Activated effector memory CD4-positive, alpha-beta T cell treated with anti-CD3 and anti-CD28 coated beads, Interleukin-2, amount 50 U/mL, for 16 hours (primary cell): ENCODE measurements around the gene MRPL34.

ENCODE experiments used
- DNase-seq: peaks from one replicate; pipeline ENCODE4 v3.0.0-alpha.2; 2020

Gene MRPL34

GRCh38 chr19:17311455-17312188, 6.0 kb downstream of the MRPL34 start:
- DNase-seq = no peak

GRCh38 chr19:17312189-17313113, 6.8 kb downstream of the MRPL34 start:
- no peak for DNase-seq

DNA sequence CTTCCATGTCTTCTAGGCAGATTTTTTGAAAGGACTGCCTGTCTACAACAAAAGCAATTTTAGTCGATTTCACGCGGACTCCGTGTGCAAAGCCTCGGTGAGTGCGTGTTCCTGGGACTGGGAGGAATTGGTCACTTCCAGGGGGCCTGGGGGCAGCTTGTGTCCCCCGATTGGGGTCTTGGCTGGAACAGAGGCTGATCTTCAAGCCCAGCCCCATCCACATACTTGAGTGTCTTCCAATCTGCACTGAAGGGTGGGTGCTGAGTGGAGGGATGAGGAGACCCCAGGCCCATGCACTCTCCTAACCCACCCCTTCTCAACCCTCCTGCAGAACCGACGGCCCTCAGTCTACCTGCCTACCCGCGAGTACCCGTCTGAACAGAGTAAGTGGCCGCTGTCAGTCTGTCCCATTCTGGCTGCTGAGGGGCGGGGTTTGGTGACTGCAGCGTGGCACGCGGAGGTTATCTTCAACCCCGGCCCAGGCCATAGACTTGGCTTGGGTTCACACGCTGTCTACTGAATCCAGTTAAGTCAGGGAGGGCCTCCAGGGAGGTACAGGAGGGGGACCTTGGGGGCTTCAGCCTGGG, 8.4 kb downstream of the MRPL34 start:
- DNase-seq = no peak

GRCh38 chr19:17318966-17319365, 13.3 kb downstream of the MRPL34 start:
- DNase-seq = no peak

DNA sequence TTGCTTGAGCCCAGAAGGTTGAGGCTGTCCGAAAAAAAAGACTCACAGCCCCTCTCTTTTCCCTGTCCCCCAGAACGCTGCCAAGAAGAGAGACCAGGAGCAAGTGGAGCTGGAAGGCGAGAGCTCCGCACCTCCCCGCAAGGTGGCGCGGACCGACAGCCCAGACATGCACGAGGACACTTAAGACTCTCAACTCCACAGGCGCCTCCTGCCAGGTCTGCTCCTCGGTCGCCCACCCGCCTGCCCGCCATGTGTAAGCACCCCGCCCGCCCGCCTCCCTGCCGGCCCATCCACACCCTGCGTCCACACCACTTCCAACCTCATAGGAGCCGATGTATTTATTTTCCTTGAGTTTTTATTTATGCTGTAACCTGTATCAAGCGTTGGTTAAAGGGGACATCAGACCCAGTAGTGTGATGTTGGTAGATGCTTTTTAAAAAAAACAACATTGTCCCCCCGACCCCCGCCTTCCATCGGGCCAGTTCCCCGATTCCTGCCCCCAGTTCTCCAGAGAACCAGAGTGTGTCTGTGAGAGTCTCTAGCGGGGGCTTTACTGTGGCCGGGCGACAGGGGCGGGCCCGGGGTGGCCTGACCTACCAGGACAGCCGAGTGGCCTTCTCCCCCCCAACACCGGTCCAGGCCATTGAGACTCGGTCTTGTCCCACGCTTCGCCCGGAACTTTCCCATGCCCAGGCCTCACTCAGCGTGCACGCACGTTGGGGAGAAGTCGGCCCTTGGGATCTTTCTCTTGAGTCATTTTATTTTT, 14.0 kb downstream of the MRPL34 start:
- no peak for DNase-seq

DNA sequence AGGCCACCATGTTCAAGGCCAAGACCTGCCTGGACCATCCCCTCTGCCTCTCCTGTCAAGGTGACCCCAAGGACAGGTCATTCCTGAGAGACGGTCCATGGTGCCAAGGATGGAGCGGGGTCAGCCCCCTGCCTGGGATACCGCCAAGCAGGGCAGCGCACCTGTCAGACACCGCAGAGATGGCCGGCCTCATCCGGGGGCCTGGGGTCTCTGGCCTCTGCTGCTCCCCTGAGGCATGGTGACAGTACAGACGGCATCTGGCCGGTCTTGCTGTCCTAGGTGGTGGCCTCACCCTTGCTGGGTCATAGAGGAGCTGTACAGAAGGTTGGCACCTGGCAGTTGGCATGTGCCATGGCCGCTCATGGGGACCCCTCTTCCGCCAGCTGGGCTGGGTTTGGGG, 14.8 kb downstream of the MRPL34 start:
- no peak for DNase-seq

DNA sequence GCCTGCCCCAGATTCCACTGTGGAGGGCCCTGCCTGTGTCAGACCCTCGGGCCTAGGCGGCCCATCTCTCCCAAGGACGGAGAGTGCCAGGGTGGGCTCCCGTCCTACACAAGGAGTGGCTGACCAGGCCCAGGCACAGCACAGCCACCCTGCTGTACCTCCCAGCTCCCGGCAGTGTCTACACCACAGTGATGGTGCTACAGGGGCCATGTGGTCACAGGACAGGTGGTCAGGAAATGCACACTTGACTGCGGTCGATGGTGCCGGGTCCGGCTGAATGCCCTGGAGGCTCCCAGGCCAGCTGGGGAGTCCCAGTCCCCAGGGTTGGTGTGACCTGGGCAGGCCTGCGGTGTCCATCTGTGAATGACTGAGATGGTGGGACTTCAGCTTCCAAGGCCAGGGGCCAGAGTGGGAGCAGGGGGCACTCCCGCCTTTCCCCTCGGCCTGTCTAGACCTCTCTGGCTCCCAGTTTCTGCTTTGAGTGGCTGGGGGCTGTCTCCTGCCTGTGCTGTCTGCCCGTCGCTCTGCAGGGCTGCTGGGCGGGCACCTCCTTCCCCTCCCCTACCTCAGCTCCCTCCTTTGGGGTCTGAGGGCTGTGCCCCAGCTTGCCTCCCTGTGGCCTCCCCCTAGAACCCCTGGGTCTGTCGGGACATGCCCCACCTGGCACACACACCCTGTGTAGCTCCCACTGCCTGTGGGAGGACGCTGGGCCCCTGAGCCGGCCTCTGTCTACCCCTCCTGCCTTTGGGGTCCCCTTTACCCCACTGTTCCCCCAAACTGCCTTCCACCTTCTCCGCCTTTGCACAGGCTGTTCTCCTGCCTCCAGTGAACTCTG, 16.2 kb downstream of the MRPL34 start:
- DNase-seq = no peak

- no peak for DNase-seq
Measured at GRCh38 chr19:17322854-17323253, 17.2 kb downstream of the MRPL34 start.

GRCh38 chr19:17323300-17323963, 17.8 kb downstream of the MRPL34 start:
- no peak for DNase-seq

GRCh38 chr19:17323964-17324332, 18.3 kb downstream of the MRPL34 start:
- no peak for DNase-seq

DNA sequence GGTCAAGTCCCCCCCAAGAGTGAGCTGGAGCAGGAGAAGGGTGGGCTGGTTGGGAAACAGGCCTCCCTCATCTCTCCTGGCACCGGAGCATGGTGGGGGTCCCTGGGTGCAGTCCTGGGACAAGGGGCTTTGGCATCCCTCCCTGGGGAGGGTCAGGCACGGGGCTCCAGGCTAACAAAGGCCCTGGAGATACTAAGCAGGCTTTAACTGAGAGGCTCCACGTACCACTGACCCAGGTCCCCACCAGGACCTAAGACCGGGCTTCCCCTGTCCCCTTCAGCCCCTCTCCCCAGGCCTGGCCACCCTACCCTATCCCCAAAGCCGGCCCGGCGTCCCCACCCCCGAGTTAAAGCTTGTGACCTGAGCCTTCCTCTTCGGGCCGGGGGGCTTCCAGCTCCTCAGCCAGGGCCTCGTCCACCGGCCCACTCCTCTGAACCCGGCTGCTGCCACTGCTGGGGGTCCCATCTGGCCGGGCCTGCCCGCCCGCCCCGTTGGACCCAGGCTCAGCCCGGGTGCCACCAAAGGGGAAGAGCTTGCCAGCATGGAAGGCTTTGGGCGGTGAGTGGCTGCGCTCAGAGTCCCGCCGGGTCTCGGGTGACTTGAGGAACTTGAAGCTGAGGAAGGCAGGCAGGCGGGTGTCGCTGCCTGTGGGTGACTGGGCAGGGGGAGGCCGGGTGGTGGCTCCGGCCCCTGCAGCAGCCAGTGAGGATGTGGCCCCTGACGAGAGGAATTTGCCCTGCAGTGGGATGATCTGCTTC, 18.9 kb downstream of the MRPL34 start:
- no peak for DNase-seq

DNA sequence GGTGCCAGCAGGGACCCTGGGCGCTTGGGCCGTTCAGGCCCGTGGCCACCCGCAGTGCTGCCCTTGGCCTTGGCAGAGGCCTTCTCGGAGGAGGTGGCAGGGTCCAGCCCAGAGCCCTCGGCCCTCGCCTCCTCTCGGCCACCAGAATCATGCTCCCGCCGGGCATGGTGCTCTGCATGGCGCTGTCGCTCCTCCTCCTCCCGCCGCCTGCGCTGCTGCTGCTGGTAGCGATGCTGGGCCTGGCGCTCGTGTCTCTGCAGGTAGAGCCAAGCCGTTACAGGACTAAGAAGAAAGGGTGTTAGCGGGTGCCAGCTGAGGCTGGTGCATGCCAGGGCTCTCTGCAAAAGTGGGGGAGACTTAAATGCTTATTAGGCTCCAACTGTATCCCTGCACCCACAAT, 19.5 kb downstream of the MRPL34 start:
- no peak for DNase-seq

GRCh38 chr19:17325881-17326594, 20.4 kb downstream of the MRPL34 start:
- DNase-seq = no peak

- no peak for DNase-seq
Measured at GRCh38 chr19:17326595-17326966, 20.9 kb downstream of the MRPL34 start.

- no peak for DNase-seq
Measured at GRCh38 chr19:17327068-17327653, 21.5 kb downstream of the MRPL34 start.

DNA sequence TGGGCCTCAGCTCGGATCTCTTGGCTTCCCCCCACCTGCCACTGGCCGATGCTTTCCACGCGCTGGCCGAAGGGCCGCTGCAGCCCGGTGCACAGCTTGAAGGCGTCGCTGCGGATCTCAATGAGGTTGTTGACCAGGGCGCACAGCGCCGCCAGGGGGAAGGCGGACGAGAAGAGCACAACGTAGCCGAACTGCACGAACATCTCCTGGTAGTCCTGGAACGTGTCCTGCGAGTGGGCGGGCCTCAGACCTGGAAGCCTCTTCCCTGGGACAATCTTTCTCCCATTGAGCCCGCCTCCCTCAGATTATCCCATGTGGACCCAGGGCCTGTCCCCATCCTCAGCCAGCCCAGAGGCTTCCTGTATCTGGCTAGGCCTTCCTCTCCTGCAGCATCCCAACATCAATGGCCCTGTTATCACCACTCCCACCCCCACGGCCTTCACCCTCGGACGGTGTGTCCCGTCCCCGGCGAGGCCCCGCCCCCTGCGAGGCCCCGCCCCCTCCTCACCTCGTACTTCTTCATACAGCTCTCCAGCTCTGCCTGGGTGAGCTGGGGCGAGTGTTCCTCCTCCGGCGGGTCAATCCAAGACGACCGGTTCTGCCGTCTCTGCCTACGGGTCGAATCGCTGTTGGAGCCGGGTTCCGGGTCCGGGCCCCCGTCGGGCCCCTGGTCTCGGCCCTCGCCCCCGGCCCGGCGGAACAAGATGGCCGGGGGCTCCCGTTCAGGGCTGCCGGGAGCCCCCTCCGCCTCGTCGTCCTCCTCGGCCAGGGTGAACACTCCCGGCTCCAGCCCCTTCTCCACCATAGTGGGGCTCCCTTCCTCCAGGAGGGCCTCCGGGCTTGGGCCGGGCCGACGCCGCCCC, 22.2 kb downstream of the MRPL34 start:
- DNase-seq = peak; percentile 82

DNA sequence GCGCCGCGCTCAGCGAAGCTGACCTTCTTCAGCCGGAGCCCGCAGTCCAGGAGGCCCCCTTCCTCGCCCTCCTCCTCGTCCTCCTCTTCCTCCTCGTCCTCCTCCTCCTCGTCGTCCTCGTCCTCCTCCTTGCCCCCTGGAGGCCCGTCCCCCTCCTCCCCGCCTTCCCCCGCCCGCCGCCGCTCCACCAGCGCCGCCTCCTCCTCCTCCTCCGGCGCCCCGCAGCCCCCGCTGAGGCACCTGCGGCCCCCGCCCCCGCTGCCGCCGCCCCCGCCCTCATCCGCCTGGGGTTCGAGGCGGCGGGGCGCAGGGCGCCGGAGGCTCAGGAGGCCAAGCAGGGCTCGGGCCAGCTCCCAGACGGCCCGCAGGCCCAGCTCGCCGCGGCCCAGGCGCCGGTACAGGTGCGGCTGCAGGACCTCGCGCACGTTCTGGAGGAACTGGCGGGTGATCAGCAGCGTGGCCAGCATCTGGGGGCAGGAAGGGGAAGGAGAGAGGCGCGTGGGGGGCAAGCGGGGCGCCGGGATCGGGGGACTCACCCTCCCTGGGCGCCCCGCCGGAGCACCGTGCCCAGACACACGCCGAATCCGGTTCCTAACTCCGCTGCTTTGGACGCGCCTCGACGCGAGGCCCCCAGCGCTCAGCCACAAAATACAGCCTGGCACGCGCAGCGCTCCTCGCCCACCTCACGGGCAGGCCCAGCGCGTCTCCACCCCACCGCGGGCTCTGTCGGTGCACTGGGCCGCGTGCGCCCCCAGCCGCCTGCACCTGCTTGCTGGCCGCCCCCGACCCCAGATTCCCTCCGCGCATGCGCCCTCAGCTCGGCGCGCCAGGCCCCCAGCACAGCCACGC, 23.1 kb downstream of the MRPL34 start:
- peak; percentile 79 for DNase-seq
